Lung microvascular endothelial cell (primary cell): ENCODE results near the gene PAPOLA. TPM values are rescaled to one million over a fixed set of nuclear protein-coding genes. Genes with fewer than 3 reads are reported as not detected.
A peak's percentile ranks its signal among the peaks of the same experiment; 100 is the strongest.

Experiments used
- DNase-seq, 2 donors: peaks; one replicate each; pipeline versions ENCODE4 v3.0.0 to v3.0.0-alpha.2; 2010; ENCODE audit warnings: low read depth in 2 of 2
- total RNA-seq: library from RNA; depleted of rRNA; stranded (reverse); fragments of >200 nt; gene quantifications from 2 replicates; pipeline ENCODE4 v1.2.1, GENCODE V29; 2014

The PAPOLA gene
- total RNA-seq, 1 donor from 2014 or later = 94.0 TPM

GRCh38 chr14:96584907-96585671, 82.9 kb downstream of the PAPOLA start:
- DNase-seq = no peak

DNA sequence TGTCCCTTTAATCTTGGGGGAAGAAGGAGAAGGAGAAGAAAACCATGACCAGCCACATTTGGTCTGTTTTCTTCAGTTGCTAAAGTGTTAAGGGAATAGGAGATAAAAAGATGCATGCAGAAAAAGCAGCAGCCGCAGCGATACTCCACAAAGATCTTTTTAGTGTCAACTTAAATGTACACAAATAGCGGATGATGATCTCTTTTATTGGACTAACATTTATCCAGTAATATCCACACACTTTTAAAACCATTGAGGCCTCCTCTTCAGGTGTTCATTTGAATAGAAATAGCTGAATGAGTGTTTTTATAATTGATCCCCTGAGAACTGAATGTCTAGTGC, 83.5 kb downstream of the PAPOLA start:
- DNase-seq = no peak

DNA sequence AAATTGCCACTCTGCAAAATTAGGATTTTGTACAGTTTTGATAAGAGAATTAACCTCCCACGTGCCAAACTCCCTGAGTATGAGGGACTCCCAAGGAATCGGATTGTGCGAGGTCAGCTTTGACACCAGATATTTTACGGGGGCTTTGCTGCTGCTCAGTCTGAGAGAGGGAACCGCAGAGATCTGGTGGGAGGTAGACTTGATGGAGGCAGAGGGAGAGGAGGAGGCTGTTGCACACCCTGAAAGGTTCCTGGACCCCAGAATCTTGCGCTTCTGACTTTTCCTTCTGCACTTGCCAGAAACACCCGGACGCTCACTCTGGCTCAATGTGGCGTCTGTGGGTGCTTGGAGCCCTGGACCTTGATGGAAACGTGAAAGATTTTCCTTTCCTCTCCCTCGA, 83.9 kb downstream of the PAPOLA start:
- DNase-seq = no peak

DNA sequence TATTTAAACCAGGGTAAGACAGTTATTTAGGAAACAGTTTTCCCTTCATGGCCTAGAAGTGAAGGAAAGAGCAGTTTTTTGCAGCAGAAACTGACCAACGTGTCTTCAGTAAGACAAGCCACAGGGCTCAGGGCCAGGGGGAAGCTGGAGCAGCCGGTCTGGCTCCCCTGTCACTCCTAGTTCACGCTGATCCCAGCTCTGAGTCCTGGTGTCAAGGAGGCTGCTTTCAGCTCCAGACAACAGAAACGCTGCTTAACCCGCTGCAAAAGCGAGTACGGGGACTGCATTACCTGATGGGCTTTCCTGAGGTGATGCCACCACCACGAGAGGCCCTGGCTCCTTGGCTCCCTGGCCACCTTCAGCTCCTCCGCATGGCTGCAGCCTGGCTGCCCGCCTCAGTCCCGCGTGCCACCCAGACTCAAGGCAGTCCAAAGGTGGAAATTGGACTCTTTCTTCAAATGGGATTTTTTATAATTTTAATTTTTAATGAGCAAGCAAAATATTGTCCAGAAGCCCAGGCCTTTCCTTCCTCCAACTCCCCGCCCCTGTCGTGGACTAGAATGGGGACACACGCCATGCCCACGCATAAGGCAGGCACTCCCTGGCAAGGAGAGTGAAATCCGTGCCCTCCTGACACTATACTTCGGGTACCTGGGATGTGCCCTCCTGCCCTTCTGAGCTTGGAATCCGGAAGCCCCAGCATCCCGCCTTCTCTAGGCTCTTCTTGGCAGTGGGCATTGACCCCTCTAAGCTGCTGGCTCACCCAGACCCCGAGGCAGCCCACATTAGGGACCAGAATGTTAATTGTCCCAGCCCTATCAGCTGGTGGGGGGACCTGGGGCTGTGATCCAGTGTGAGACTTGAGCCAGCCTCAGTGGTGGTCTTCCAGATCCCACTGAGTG, 85.0 kb downstream of the PAPOLA start:
- no peak for DNase-seq

DNA sequence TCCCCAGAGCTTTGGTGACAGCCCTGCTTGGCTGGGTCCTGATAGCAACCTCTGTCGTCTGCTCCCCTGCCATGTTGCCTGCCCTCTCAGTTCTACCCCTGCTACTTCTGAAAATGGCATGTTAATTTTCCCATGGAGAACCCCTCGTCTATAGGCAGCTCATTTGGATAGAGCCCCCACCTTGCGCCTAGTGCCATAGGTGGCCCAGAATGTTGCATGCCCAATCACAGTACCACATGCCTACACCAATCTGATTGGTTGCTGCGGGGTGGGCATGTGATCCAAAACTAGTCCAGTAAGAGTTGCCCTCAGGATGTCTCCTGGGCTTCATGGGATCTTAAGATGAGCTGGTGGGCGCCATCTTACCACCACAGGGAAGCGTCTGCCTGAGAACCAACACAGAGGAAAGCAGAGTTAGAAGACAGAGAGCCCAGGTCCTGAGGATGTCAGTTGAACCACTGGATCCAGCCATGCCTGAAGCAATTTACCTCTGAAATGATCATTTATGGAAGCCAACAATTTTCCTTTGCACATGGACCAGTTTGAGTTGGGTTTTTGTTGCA, 85.7 kb downstream of the PAPOLA start:
- DNase-seq = no peak

DNA sequence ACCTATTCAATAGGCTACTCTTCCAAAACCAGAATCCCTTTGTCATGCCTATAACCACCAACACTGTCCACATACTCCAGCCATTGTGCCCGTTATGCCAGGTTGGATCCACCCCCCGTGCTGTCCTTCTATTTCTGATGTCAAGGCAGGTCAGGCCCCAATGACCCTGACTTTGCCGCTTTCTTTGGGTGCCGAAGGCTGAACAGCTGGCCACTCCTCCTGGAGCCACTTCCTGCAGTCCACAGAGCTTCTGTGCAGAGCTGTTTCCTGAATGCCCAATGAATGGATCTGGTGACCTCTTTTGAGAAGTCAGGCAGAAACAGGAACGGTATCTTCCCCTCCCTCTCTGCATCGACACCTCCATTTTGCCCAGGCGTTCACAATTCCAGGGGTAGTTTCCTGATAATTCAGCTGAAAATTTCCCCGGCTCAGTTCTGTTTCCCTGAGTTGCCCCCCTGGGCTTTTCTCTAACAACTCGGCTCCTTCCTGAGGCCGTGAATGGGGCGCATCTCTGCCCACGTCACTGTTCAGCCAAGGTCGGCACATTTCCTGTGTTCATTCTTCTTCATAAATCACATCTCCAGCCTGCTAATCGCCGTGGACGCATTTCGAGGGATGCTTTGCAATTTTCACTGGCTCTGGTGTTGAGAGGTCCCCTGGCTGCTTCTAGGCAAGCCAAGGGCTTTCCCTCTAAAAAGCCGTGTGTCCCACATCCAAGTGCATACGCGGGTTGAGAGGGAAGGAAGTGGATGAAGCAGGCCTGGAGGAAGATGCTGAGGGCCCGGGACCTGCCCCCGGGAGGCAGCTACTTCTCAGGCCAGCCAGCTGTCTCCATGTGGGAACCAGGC, 86.5 kb downstream of the PAPOLA start:
- DNase-seq = no peak

- DNase-seq = no peak
Observed at GRCh38 chr14:96589577-96589976, 87.4 kb downstream of the PAPOLA start.

DNA sequence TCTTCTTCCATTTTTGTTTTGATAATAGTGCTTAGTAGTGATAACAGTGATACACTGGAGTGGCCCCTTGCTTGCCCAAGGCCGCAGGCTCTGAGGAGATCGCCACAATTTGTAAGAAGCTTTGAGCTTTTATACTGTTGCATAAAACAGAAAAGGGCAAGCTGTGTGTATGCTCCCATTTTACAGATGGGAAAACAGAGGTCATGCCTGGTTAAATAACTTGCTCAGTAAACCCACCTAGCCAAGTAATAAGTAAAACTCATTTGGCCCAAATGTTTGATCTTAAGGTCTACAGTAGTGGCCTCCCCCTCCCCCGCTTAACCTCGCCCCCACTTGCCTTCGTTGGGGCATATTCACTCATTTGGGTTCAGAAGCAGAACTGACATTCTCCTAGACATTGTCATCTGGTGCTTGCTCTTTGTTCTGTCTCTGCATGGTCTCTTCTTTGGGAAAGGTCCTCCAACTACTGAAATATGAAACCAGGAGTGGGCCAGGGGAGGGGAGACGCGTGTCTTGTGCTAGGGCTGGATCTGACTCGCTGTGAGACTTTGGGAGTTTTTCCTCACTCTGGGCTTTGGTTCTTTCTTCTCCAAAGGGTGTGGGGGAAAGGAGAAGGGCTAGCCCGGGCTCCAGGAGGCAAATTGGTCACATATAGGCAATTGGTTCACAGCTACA, 88.1 kb downstream of the PAPOLA start:
- DNase-seq = no peak

- peak; percentile 33 to 36 for DNase-seq
Observed at GRCh38 chr14:96592591-96593386, 90.6 kb downstream of the PAPOLA start.

GRCh38 chr14:96594961-96595360, 92.8 kb downstream of the PAPOLA start:
- peak in 1 of 2 donors; percentile 91 for DNase-seq

GRCh38 chr14:96597680-96598079, 95.5 kb downstream of the PAPOLA start:
- DNase-seq = no peak

- peak in 1 of 2 donors; percentile 15 for DNase-seq
Observed at GRCh38 chr14:96598332-96598928, 96.2 kb downstream of the PAPOLA start.

DNA sequence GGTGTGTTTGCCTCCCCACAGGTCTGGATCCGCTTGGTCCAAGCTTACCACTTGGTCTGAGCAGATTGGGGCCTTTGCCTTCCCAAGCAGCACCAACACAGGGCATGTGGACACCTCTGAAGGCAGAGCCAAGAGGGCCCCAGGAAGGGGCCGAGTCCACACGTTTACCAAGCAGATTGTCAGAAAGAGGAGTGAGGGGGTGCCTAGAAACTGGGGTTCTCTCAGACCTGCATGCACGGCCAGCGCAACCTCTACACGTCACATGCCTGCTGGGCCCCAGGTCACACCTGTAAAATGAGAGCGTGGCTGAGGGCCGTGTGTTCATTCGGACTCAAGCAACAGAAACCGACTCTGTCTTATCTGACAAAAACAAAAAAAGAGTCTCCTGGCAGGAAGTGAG, 96.9 kb downstream of the PAPOLA start:
- no peak for DNase-seq

DNA sequence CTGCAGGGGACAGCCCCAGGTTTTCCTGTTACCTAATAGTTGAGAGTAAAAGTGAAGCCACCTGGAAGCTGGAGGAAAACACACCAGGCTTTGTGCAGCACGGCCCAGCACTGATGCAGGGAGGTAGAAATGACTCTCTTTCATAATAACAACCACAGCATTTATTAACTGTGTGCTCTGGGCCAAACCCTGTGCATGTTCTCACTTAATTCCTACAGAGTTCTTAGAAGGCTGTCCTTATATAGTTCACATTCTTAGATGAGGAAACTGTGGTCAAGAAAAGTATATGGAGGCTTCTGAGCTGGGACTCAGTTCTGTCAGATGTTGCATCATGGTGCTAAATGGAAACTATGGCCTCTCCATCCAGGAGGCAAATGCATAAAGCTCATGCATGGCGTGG, 100.0 kb downstream of the PAPOLA start:
- no peak for DNase-seq

DNA sequence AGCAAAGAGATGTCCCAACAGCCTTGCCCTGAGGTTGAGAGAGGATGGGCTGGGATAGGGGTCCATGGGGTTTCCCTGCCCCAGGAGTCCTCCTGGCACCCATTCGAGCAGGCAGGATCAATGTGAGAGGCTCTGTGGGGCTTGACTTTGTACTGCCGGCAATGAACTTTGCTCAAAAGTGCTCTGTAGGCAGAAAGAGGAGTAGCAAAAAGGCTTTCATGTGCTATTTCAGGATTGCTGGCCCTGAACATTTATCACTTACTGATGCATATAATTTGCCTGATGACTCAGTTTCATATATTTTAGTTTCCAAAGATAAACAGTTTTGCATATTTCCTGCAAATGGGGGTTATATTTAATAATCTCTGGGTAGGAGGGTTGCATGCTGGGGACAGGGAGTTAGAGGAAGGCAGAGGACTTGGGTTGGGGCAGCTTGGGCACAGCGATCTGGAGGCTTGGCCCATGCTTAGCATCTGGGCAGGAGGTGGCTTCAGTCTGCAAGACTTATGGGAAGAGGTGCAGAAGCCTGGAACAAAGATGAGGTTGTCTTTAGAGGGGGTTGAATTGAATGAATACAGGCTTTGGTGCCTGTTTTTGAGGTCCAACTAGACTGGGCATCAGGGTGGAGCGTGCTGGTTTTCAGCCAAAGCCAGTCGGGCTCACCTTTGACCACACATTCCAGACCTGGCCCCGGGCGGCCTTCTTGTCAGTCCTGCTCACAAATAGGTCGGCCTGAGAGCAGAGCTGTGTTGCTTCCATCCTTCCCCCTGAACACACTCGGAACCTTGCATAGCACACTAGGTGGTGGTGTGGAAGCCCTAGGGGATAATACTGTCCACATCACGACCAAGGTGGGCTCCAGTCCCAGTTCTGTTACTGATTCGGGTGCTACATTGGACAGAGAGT, 101.4 kb downstream of the PAPOLA start:
- no peak for DNase-seq

DNA sequence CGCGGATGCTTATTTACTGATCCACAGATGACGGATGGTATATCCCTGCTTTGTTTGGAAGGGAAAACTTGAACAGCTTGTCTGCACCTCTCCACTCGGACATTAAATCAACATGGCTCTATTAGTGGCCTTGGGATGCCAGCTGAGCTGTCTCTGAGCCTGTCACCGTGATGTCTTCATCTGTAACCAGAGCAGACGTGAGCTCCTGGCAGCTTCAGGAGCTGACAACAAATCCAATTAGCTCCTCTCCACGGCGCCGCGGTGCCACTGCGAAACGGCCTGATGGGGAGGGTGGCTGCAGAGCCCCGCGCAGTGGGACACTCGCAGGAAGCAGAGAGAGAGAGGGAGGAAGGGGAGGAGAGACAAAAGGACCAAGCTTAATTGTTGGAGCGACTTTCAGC, 112.3 kb downstream of the PAPOLA start:
- no peak for DNase-seq

GRCh38 chr14:96616161-96616721, 114.1 kb downstream of the PAPOLA start:
- no peak for DNase-seq
